Ascending aorta (tissue), 2 donors: Measurements from ENCODE around the gene P3H3. TPM values are rescaled to one million over a fixed set of nuclear protein-coding genes. Genes with fewer than 3 reads are reported as not detected.
"Not testable (repeated sequence)": the region's sequence is repeated elsewhere in the genome, so short reads cannot be mapped to it uniquely, and the experiment has no call there.

Experiments
- DNase-seq, 2 donors: peaks; one replicate each; pipeline ENCODE4 v3.0.0-alpha.2; 2019; ENCODE audit warnings: low spot score in 2 of 2
- H3K27ac ChIP-seq, 2 donors: fragments of 200-600 bp; sonication (generic); one replicate each; pipeline ENCODE4 v1.5.1; 2016 to 2017; ENCODE audit warnings: mild to moderate bottlenecking in 1 of 2
- H3K27me3 ChIP-seq: fragments of 200-600 bp; sonication (generic); one replicate; pipeline ENCODE4 v1.5.1; 2017
- H3K36me3 ChIP-seq, 2 donors: fragments of 200-600 bp; sonication (generic); one replicate each; pipeline ENCODE4 v1.5.1; 2016
- H3K4me1 ChIP-seq, 2 donors: fragments of 200-600 bp; sonication (generic); one replicate each; pipeline ENCODE4 v1.5.1; 2016 to 2017; ENCODE audit warnings: mild to moderate bottlenecking in 1 of 2
- H3K4me3 ChIP-seq, 2 donors: fragments of 200-600 bp; sonication (generic); one replicate each; pipeline ENCODE4 v1.5.1; 2016 to 2017; ENCODE audit warnings: mild to moderate bottlenecking in 1 of 2
- H3K9me3 ChIP-seq, 2 donors: fragments of 200-600 bp; sonication (generic); one replicate each; pipeline ENCODE4 v1.5.1; 2016
- CTCF ChIP-seq, 3 experiments: fragments of 200-600 bp in 2 of 3; fragments of 450-650 bp in 1 of 3; sonication (generic) in 2 of 3; IDR thresholded peaks; one replicate each; pipeline ENCODE4 v1.5.1; 2016 to 2019; ENCODE audit warnings: antibody characterized with exemption in 3 of 3, mild to moderate bottlenecking in 1 of 3, moderate library complexity in 1 of 3
- intact Hi-C: fragments of 100-400 bp; cut with DNase I; formaldehyde crosslinking; loops from one replicate; pipeline ENCODE4 v1.15.1; 2023
- total RNA-seq: library from RNA; depleted of rRNA; stranded (reverse); fragments of >200 nt; gene quantifications from one replicate; pipeline ENCODE4 v1.1.0, GENCODE V29; 2016

The P3H3 gene
- total RNA-seq, 1 donor from 2014 or later: 62.2 TPM

GRCh38 chr12:6871052-6871957, 43.1 kb downstream of the P3H3 start:
- Histone ChIP-seq H3K27ac (peak overlapping the region; percentile 85 to 92), H3K9me3 (no peaks in the 10 kb centered on the region), H3K27me3 (no peaks in the 10 kb centered on the region), H3K4me3 (peak overlapping the region; percentile 82 to 90), H3K36me3 (peaks cover 17 to 19% of the 10 kb centered on the region in 2 donors), H3K4me1 (peaks cover 14 to 37% of the 10 kb centered on the region in 2 donors)
- intact Hi-C loops: loop anchor here (5.0 kb wide), 1 partner anchor 236 kb away; the partner anchor contains the start of gene C1RL
- TF ChIP-seq CTCF (IDR thresholded peaks at IDR 0.05): no peak
- no peak for DNase-seq

GRCh38 chr12:6872073-6873048, 44.2 kb downstream of the P3H3 start:
- Histone ChIP-seq H3K27ac (peak overlapping the region; percentile 85 to 92), H3K27me3 (no peaks in the 10 kb centered on the region), H3K36me3 (peaks cover 17 to 19% of the 10 kb centered on the region in 2 donors), H3K4me3 (peak overlapping the region; percentile 82 to 90), H3K9me3 (no peaks in the 10 kb centered on the region), H3K4me1 (peaks cover 14 to 30% of the 10 kb centered on the region in 2 donors)
- intact Hi-C loops: loop anchor here (1.0 to 5.0 kb wide), 5 partner anchors 19 to 235 kb away; partner anchors contain the start of genes C1RL, CDCA3, LRRC23 and RNU7-1
- peak in 1 of 2 donors; percentile 92 for DNase-seq
- peak; percentile 90 to 98 (median 97) for TF ChIP-seq CTCF (IDR thresholded peaks at IDR 0.05)

- no peak for TF ChIP-seq CTCF (IDR thresholded peaks at IDR 0.05)
- intact Hi-C loops: loop anchor here (1.0 to 5.0 kb wide), 5 partner anchors 18 to 234 kb away; partner anchors contain the start of genes C1RL, CDCA3, LRRC23 and RNU7-1
- peaks cover 13 to 28% of the 10 kb centered on the region in 2 donors for H3K4me1 ChIP-seq
These were observed 45.1 kb downstream of the P3H3 start, which contains the start of gene SPSB2 for GRCh38 chr12:6873094-6874014. Gene SPSB2 (minus strand): TSS chr12:6873303. CDS start chr12:6872901, 402 bp downstream.

GRCh38 chr12:6874015-6874368, 45.8 kb downstream of the P3H3 start:
- Histone ChIP-seq H3K36me3 (peaks cover 17 to 19% of the 10 kb centered on the region in 2 donors), H3K4me1 (peaks cover 10 to 21% of the 10 kb centered on the region in 2 donors), H3K4me3 (peak overlapping the region; percentile 82 to 90), H3K27ac (peak overlapping the region; percentile 85 to 92)
- not testable (repeated sequence) for H3K9me3 ChIP-seq, H3K27me3 ChIP-seq, DNase-seq
- intact Hi-C loops: loop anchor here (5.0 kb wide), 1 partner anchor 233 kb away; the partner anchor contains the start of gene C1RL

More at GRCh38 chr12:6873094-6874014, 45.1 kb downstream of the P3H3 start, which contains the start of gene SPSB2:
- Histone ChIP-seq H3K36me3 (peaks cover 17 to 19% of the 10 kb centered on the region in 2 donors), H3K27me3 (no peaks in the 10 kb centered on the region), H3K27ac (peak within 1 kb of the TSS; percentile 85 to 92), H3K4me3 (peak within 1 kb of the TSS; percentile 82 to 90), H3K9me3 (no peaks in the 10 kb centered on the region)
- peak; percentile 85 to 99 for DNase-seq

GRCh38 chr12:6879824-6880223, 51.6 kb downstream of the P3H3 start:
- H3K36me3 ChIP-seq: peaks cover 9 to 15% of the 10 kb centered on the region in 2 donors
- intact Hi-C loops, H3K27ac ChIP-seq, H3K9me3 ChIP-seq, DNase-seq, H3K27me3 ChIP-seq, H3K4me1 ChIP-seq, H3K4me3 ChIP-seq: not testable (repeated sequence)
